Mesenchymal stem cell (in vitro differentiated cells and primary cell): ENCODE results near the gene SEMA3B.
"Not testable (repeated sequence)": the region's sequence is repeated elsewhere in the genome, so short reads cannot be mapped to it uniquely, and the experiment has no call there.

Source experiments
- DNase-seq: peaks from one replicate; pipeline ENCODE4 v3.0.0-alpha.2; 2013
- H2AFZ ChIP-seq: one replicate; pipeline ENCODE4 v1.6.1; 2013; ENCODE audit warnings: low read depth, mild to moderate bottlenecking, control low read depth, inconsistent platforms, low read length, moderate library complexity
- H2AK5ac ChIP-seq: 2 replicates; pipeline ENCODE4 v1.6.1; 2013; ENCODE audit warnings: low read length, moderate library complexity, mild to moderate bottlenecking, inconsistent platforms; ENCODE audit not compliant: severe bottlenecking
- H2BK120ac ChIP-seq: one replicate; pipeline ENCODE4 v1.6.1; 2013; ENCODE audit warnings: low read depth, mild to moderate bottlenecking, inconsistent platforms, low read length, moderate library complexity
- H2BK12ac ChIP-seq, 2 experiments: one replicate each; pipeline ENCODE4 v1.6.1; 2013; ENCODE audit warnings: inconsistent platforms in 2 of 2, low read length in 2 of 2, mild to moderate bottlenecking in 2 of 2, moderate library complexity in 2 of 2, control low read depth in 1 of 2
- H2BK15ac ChIP-seq: one replicate; pipeline ENCODE4 v1.6.1; 2013; ENCODE audit warnings: mild to moderate bottlenecking, low read depth, inconsistent platforms; ENCODE audit not compliant: poor library complexity, severe bottlenecking
- H2BK5ac ChIP-seq: 2 replicates; pipeline ENCODE4 v1.6.1; 2013; ENCODE audit warnings: low read depth, mild to moderate bottlenecking, low read length, control low read depth, inconsistent platforms; ENCODE audit not compliant: poor library complexity, severe bottlenecking
- H3K14ac ChIP-seq, 2 experiments: one replicate each; pipeline ENCODE4 v1.6.1; 2013; ENCODE audit warnings: inconsistent platforms in 2 of 2, low read length in 2 of 2, control low read depth in 1 of 2, mild to moderate bottlenecking in 1 of 2, moderate library complexity in 1 of 2
- H3K18ac ChIP-seq, 2 experiments: one replicate each; pipeline ENCODE4 v1.6.1; 2013; ENCODE audit warnings: inconsistent platforms in 2 of 2, low read length in 2 of 2, control low read depth in 1 of 2, low read depth in 1 of 2, mild to moderate bottlenecking in 1 of 2
- H3K23ac ChIP-seq, 2 experiments: one replicate each; pipeline ENCODE4 v1.6.1; 2013; ENCODE audit warnings: inconsistent platforms in 2 of 2, low read length in 2 of 2, mild to moderate bottlenecking in 2 of 2, moderate library complexity in 2 of 2, control low read depth in 1 of 2
- H3K27ac ChIP-seq: 2 replicates; pipeline ENCODE4 v1.5.1; 2013; ENCODE audit warnings: mild to moderate bottlenecking, moderate library complexity, low read length, control low read depth, inconsistent platforms; ENCODE audit not compliant: poor library complexity, severe bottlenecking
- H3K27me3 ChIP-seq, 2 experiments: 2 replicates each; pipeline versions ENCODE4 v1.6.1 to v1.7.0; 2013; ENCODE audit warnings: low read length in 2 of 2, mild to moderate bottlenecking in 2 of 2, moderate library complexity in 2 of 2, control low read depth in 1 of 2, inconsistent platforms in 1 of 2; ENCODE audit not compliant: control insufficient read depth in 1 of 2, insufficient read depth in 1 of 2
- H3K36me3 ChIP-seq, 2 experiments: 2 replicates each; pipeline versions ENCODE4 v1.6.1 to v1.7.0; 2013; ENCODE audit warnings: low read length in 2 of 2, control low read depth in 1 of 2, inconsistent platforms in 1 of 2, low read depth in 1 of 2, mild to moderate bottlenecking in 1 of 2; ENCODE audit not compliant: insufficient read depth in 2 of 2, control insufficient read depth in 1 of 2
- H3K4ac ChIP-seq, 2 experiments: one replicate each; pipeline ENCODE4 v1.6.1; 2013; ENCODE audit warnings: inconsistent platforms in 2 of 2, low read length in 2 of 2, mild to moderate bottlenecking in 2 of 2, moderate library complexity in 2 of 2, control low read depth in 1 of 2, low read depth in 1 of 2
- H3K4me1 ChIP-seq: 2 replicates; pipeline ENCODE4 v1.6.1; 2013; ENCODE audit warnings: low read depth, low read length, control low read depth; ENCODE audit not compliant: control insufficient read depth, insufficient read depth
- H3K4me2 ChIP-seq: 2 replicates; pipeline ENCODE4 v1.6.1; 2013; ENCODE audit warnings: low read length, mild to moderate bottlenecking, inconsistent platforms; ENCODE audit not compliant: poor library complexity, severe bottlenecking
- H3K4me3 ChIP-seq, 2 experiments: 2 replicates each; pipeline versions ENCODE4 v1.5.1 to v1.7.0; 2013; ENCODE audit warnings: low read length in 2 of 2, mild to moderate bottlenecking in 2 of 2, control low read depth in 1 of 2, low read depth in 1 of 2; ENCODE audit not compliant: insufficient read depth in 1 of 2
- H3K79me1 ChIP-seq: replicated peaks from 2 replicates; pipeline ENCODE4 v1.6.1; 2013; ENCODE audit warnings: mild to moderate bottlenecking, control low read depth, low read length, inconsistent platforms; ENCODE audit not compliant: poor library complexity, severe bottlenecking
- H3K9ac ChIP-seq: 2 replicates; pipeline ENCODE4 v1.7.0; 2013; ENCODE audit warnings: mild to moderate bottlenecking, low read length, moderate library complexity
- H3K9me3 ChIP-seq: 2 replicates; pipeline ENCODE4 v1.7.0; 2013; ENCODE audit warnings: mild to moderate bottlenecking, low read length; ENCODE audit not compliant: control insufficient read depth
- H4K8ac ChIP-seq: one replicate; pipeline ENCODE4 v1.6.1; 2013; ENCODE audit warnings: inconsistent platforms, mild to moderate bottlenecking, low read length, moderate library complexity
- H4K91ac ChIP-seq: one replicate; pipeline ENCODE4 v1.6.1; 2013; ENCODE audit warnings: mild to moderate bottlenecking, low read length, inconsistent platforms
- WGBS: methylation state at CpG from one replicate; pipeline ENCODE4 v1.1.7; 2013; ENCODE audit warnings: mixed read lengths; 5-methylcytosine and 5-hydroxymethylcytosine counted together

The SEMA3B gene

DNA sequence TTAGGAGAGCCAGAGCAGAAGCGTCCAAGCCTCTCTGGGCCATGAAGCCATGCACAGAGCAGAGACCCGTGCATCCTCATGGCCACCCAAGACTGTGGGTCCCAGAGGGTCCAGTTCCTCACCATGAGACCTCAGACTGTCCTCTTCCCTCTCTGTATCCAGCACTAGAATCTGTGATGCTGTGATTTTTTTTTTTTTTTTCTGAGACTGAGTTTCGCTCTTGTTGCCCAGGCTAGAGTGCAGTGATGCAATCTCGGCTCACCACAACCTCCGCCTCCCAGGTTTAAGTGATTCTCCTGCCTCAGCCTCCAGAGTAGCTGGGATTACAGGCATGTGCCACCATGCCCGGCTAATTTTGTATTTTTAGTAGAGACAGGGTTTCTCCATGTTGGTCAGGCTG lies 24.1 kb upstream of the SEMA3B start:
- DNase-seq, H3K9me3 ChIP-seq, H3K4me2 ChIP-seq, H2AK5ac ChIP-seq, H3K27ac ChIP-seq, H3K79me1 ChIP-seq, H3K14ac ChIP-seq, H2BK12ac ChIP-seq, H3K4me3 ChIP-seq, H2AFZ ChIP-seq, H3K23ac ChIP-seq, H2BK5ac ChIP-seq, H3K27me3 ChIP-seq, H4K8ac ChIP-seq, H3K18ac ChIP-seq, H2BK120ac ChIP-seq, H3K4ac ChIP-seq, H2BK15ac ChIP-seq, H4K91ac ChIP-seq: not testable (repeated sequence)
- Histone ChIP-seq H3K36me3 (peaks cover 26 to 67% of the 10 kb centered on the region in 2 experiments), H3K4me1 (peaks cover 77% of the 10 kb centered on the region), H3K9ac (peak overlapping the region; percentile 33)
- 97% methylated on average over 4 of the region's 6 CpGs for WGBS

DNA sequence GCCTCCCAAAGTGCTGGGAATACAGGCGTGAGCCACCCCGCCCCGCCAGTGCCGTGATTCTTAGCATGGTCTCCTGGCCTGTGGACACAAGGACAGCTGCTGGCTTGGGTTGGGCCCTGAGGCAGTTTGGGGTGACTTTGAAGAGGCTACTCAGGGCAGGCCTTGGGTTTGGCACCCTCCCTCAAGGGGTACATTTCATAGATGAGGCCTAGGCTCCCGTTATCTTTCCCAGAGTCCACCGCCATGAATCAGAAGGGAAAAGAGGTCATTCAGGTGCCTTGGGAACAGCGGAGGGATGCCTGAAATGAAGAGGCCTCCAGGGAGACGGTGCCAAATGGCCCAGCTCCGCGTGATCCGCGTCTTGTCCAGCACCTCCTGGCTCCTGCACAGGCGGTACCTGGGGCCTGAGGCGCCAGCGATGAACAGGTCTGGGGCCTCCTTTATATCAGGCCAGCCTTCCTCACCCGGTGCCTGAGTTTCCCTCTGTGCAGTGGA lies 23.6 kb upstream of the SEMA3B start:
- H3K9ac ChIP-seq = peak overlapping the region; percentile 77
- H3K4ac ChIP-seq = peak overlapping the region; percentile 82 to 84
- peak overlapping the region in 1 of 2 experiments; percentile 80 for H3K18ac ChIP-seq
- no peaks in the 10 kb centered on the region for H3K79me1 ChIP-seq
- peak overlapping the region; percentile 93 for H4K91ac ChIP-seq
- no peaks in the 10 kb centered on the region for H3K27me3 ChIP-seq
- no peak overlapping the region for H3K14ac ChIP-seq
- H3K23ac ChIP-seq = no peak overlapping the region
- H3K27ac ChIP-seq = peak overlapping the region; percentile 96
- peak overlapping the region; percentile 83 for H3K4me2 ChIP-seq
- no peaks in the 10 kb centered on the region for H3K9me3 ChIP-seq
- DNase-seq = no peak
- H2BK120ac ChIP-seq = peak overlapping the region; percentile 97
- H3K4me1 ChIP-seq = peaks cover 79% of the 10 kb centered on the region
- H2AK5ac ChIP-seq = peak overlapping the region; percentile 75
- peaks cover 26 to 67% of the 10 kb centered on the region in 2 experiments for H3K36me3 ChIP-seq
- peak overlapping the region in 1 of 2 experiments; percentile 63 for H3K4me3 ChIP-seq
- no peak overlapping the region for H2BK5ac ChIP-seq
- H2BK15ac ChIP-seq = peak overlapping the region; percentile 60
- peak overlapping the region; percentile 38 to 72 for H2BK12ac ChIP-seq
- 86% methylated on average over 16 of the region's 16 CpGs for WGBS
- peak overlapping the region; percentile 92 for H4K8ac ChIP-seq
- no peak overlapping the region for H2AFZ ChIP-seq

DNA sequence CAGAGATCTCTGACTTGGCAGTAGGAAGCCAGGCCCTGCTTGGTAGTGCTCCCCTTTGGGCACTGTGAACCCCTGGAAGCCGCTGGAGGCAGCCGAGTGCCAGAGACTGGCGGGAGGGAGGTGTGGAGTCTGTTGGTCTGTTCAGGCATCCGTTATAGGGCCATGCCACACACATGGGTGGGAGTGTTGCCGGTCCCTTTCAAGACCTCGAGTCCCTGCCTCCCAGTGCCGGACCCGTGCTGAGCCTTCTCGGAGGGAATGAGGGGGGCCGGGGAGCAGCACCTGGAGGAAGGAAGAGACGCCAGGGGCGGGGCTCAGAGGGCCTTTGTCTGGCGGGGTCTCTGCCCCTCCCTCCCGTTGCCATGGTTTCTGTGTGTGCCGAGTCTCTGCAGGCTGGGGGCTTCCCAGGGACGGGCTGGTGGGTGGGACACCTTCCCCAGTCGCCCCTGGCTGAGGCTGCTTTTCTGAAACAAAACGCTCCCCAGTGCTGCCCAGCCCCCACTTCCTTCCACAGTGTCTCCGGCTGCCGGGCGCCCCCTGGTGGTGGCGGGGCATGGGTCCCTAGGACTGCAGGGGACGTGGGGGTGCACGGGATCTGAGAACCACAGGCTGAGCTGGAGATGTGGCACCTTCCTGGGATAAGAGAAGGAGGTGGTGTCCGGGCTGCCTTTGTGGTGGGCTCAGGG lies 23.0 kb upstream of the SEMA3B start:
- Histone ChIP-seq H4K91ac (peak overlapping the region; percentile 93), H2BK12ac (peak overlapping the region; percentile 49 to 72), H4K8ac (peak overlapping the region; percentile 93), H3K27ac (peak overlapping the region; percentile 96), H2BK15ac (peak overlapping the region; percentile 60), H3K79me1 (no peaks in the 10 kb centered on the region), H2AK5ac (peak overlapping the region; percentile 75), H2AFZ (no peak overlapping the region), H3K23ac (peak overlapping the region in 1 of 2 experiments; percentile 34), H2BK120ac (peak overlapping the region; percentile 97), H3K4me1 (peaks cover 78% of the 10 kb centered on the region), H3K27me3 (no peaks in the 10 kb centered on the region), H3K18ac (peak overlapping the region; percentile 82 to 92), H3K14ac (peak overlapping the region in 1 of 2 experiments; percentile 79), H2BK5ac (peak overlapping the region; percentile 77), H3K4me2 (peak overlapping the region; percentile 83), H3K9me3 (no peaks in the 10 kb centered on the region), H3K9ac (peak overlapping the region; percentile 77), H3K4me3 (peak overlapping the region; percentile 33 to 63), H3K36me3 (peaks cover 28 to 67% of the 10 kb centered on the region in 2 experiments), H3K4ac (peak overlapping the region; percentile 82 to 84)
- 4% methylated on average over 19 of the region's 25 CpGs for WGBS
- DNase-seq = peak; percentile 87

DNA sequence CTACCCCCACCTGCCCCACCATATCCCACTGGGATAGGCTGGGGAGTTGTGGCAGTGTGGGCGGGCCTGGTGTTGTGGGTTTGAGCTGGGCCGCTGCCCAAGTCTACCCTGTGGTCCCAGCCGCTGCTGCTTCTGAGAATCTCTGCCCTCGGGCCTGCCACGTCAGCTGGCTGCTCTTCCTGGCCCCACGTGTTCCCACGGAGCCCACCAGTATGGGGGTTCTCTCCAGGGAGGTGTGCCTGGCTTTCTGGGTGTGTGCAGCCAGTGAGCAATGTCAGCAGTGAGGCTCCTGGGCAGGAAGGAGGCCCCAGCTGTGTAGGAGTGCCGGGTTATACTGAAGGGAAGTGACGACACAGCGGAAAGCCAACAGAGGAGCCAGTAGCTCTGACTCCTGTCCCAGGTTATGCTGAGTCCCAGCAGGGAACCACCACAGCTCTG lies 22.4 kb upstream of the SEMA3B start:
- Histone ChIP-seq H3K9me3 (no peaks in the 10 kb centered on the region), H2BK5ac (peak overlapping the region; percentile 77), H3K36me3 (peaks cover 30 to 67% of the 10 kb centered on the region in 2 experiments), H3K4me1 (peaks cover 76% of the 10 kb centered on the region), H3K4me2 (peak overlapping the region; percentile 83), H3K9ac (peak overlapping the region; percentile 77), H2BK120ac (peak overlapping the region; percentile 36), H3K23ac (peak overlapping the region in 1 of 2 experiments; percentile 34), H4K8ac (peak overlapping the region; percentile 93), H2BK15ac (peak overlapping the region; percentile 4), H2AFZ (no peak overlapping the region), H3K18ac (peak overlapping the region; percentile 82 to 92), H3K4me3 (peak overlapping the region in 1 of 2 experiments; percentile 57), H3K27me3 (no peaks in the 10 kb centered on the region), H3K79me1 (no peaks in the 10 kb centered on the region), H4K91ac (peak overlapping the region; percentile 91), H2BK12ac (peak overlapping the region in 1 of 2 experiments; percentile 61), H2AK5ac (peak overlapping the region; percentile 73), H3K4ac (peak overlapping the region; percentile 39 to 70), H3K27ac (peak overlapping the region; percentile 96), H3K14ac (peak overlapping the region in 1 of 2 experiments; percentile 63)
- 34% methylated on average over 8 of the region's 10 CpGs for WGBS
- peak; percentile 92 for DNase-seq
